GM23338 (cell line): ENCODE results near the gene HTR1D. TPM values are rescaled to one million over a fixed set of nuclear protein-coding genes. Genes with fewer than 3 reads are reported as not detected.
"Not testable (repeated sequence)": the region's sequence is repeated elsewhere in the genome, so short reads cannot be mapped to it uniquely, and the experiment has no call there.

ENCODE experiments used
- ATAC-seq: fragments of 200-7000 bp; cut with Tn5 transposase; 3 replicates; pipeline ENCODE4 v1.9.1; 2020
- DNase-seq: peaks from one replicate; pipeline ENCODE4 v3.0.0-alpha.2; 2015; ENCODE audit warnings: low spot score
- H2AFZ ChIP-seq: fragments of 200-600 bp; sonication (generic); 2 replicates; pipeline ENCODE4 v1.8.0; 2016; ENCODE audit warnings: antibody characterized with exemption, mild to moderate bottlenecking, moderate library complexity
- H3F3A ChIP-seq: fragments of 200-600 bp; sonication (generic); replicated peaks from 2 replicates; pipeline ENCODE4 v1.8.0; 2017; ENCODE audit warnings: antibody characterized with exemption, mixed run types, low read depth
- H3K27ac ChIP-seq: fragments of 200-600 bp; sonication (generic); 2 replicates; pipeline ENCODE4 v1.6.1; 2016; ENCODE audit warnings: low read depth
- H3K27me3 ChIP-seq: fragments of 200-600 bp; sonication (generic); 2 replicates; pipeline ENCODE4 v1.8.0; 2016; ENCODE audit warnings: mild to moderate bottlenecking, mixed run types, moderate library complexity; ENCODE audit not compliant: insufficient read depth
- H3K36me3 ChIP-seq: fragments of 200-600 bp; sonication (generic); 2 replicates; pipeline ENCODE4 v1.8.0; 2016; ENCODE audit warnings: mild to moderate bottlenecking; ENCODE audit not compliant: insufficient read depth
- H3K4me1 ChIP-seq: fragments of 200-600 bp; sonication (generic); 2 replicates; pipeline ENCODE4 v1.8.0; 2016; ENCODE audit warnings: mild to moderate bottlenecking, moderate library complexity; ENCODE audit not compliant: insufficient read depth
- H3K4me2 ChIP-seq: fragments of 200-600 bp; sonication (generic); 2 replicates; pipeline ENCODE4 v1.7.1; 2017; ENCODE audit warnings: mixed run types
- H3K4me3 ChIP-seq: fragments of 200-600 bp; sonication (generic); 2 replicates; pipeline ENCODE4 v1.6.1; 2016; ENCODE audit warnings: mixed run types
- H3K79me2 ChIP-seq: fragments of 200-600 bp; sonication (generic); replicated peaks from 2 replicates; pipeline ENCODE4 v1.8.0; 2017; ENCODE audit warnings: mild to moderate bottlenecking; ENCODE audit not compliant: insufficient read depth
- H3K9me2 ChIP-seq: fragments of 200-600 bp; sonication (generic); 2 replicates; pipeline ENCODE4 v1.8.0; 2017; ENCODE audit not compliant: insufficient read depth
- H4K20me1 ChIP-seq: fragments of 200-600 bp; sonication (generic); replicated peaks from 2 replicates; pipeline ENCODE4 v1.8.0; 2017; ENCODE audit warnings: mild to moderate bottlenecking; ENCODE audit not compliant: insufficient read depth
- H3K27ac Mint-ChIP-seq: 2 replicates; pipeline ENCODE4 v1.8.0; 2020; ENCODE audit warnings: inconsistent platforms, mild to moderate bottlenecking, moderate library complexity, mixed read lengths
- H3K27me3 Mint-ChIP-seq: 3 replicates; pipeline ENCODE4 v1.8.0; 2022; ENCODE audit warnings: low read depth, mild to moderate bottlenecking, moderate library complexity, mixed read lengths, inconsistent platforms; ENCODE audit not compliant: insufficient read depth, poor library complexity
- H3K36me3 Mint-ChIP-seq: 3 replicates; pipeline ENCODE4 v1.8.0; 2021; ENCODE audit warnings: low read depth, mild to moderate bottlenecking, inconsistent platforms, moderate library complexity, mixed read lengths
- H3K4me1 Mint-ChIP-seq: 3 replicates; pipeline ENCODE4 v1.8.0; 2020; ENCODE audit warnings: mild to moderate bottlenecking, inconsistent platforms, mixed read lengths
- H3K4me3 Mint-ChIP-seq: 3 replicates; pipeline ENCODE4 v1.8.0; 2021; ENCODE audit warnings: moderate library complexity, mild to moderate bottlenecking, inconsistent platforms, mixed read lengths
- H3K9me3 Mint-ChIP-seq: 3 replicates; pipeline ENCODE4 v1.8.0; 2020; ENCODE audit warnings: moderate library complexity, mild to moderate bottlenecking, inconsistent platforms, mixed read lengths
- CTCF ChIP-seq, 2 experiments: fragments of 200-600 bp in 1 of 2; sonication (generic) in 1 of 2; conservative IDR thresholded peaks; 2 replicates each; pipeline versions ENCODE4 v1.5.1 to v1.6.1; 2016 to 2017; ENCODE audit warnings: antibody characterized with exemption in 2 of 2, low read depth in 2 of 2, mild to moderate bottlenecking in 2 of 2, moderate library complexity in 1 of 2
- NANOG ChIP-seq: IDR thresholded peaks from 2 replicates; pipeline ENCODE4 v1.6.1; 2016; ENCODE audit warnings: antibody characterized with exemption, borderline replicate concordance
- ZNF462 ChIP-seq: fragments of 250-450 bp; sonication (Bioruptor Pico); IDR thresholded peaks from 2 replicates; pipeline ENCODE4 v1.5.0; 2020; ENCODE audit warnings: mild to moderate bottlenecking, moderate library complexity
- polyA plus RNA-seq: library from polyadenylated mRNA; unstranded; fragments of >200 nt; fragmentation: Nextera tagmentation; extraction: Ambion mirVana; gene quantifications from 2 replicates; pipeline ENCODE4 v1.2.1, GENCODE V29; 2016
- total RNA-seq: library from RNA; depleted of rRNA; stranded (reverse); fragments of >200 nt; shearing (Covaris generic); gene quantifications from 2 replicates; pipeline ENCODE4 v1.2.3, GENCODE V29; 2014
- TF ChIP-seq, protein P1 (sequence below): IDR thresholded peaks from 2 replicates; pipeline ENCODE4 v1.6.1; 2016; ENCODE audit warnings: antibody characterized with exemption

Gene HTR1D
- total and polyA plus RNA-seq, 2 experiments from 2014 or later: 2.4 to 4.1 TPM

GRCh38 chr1:23207733-23208132 is 9.6 kb downstream of the HTR1D start:
- H3K4me3 Mint-ChIP-seq, H3F3A ChIP-seq, H3K79me2 ChIP-seq, H3K4me2 ChIP-seq, H3K36me3 ChIP-seq, H3K36me3 Mint-ChIP-seq, H3K4me1 Mint-ChIP-seq, DNase-seq, H3K4me1 ChIP-seq, H3K27me3 ChIP-seq, H3K9me2 ChIP-seq, H3K9me3 Mint-ChIP-seq, H3K27ac Mint-ChIP-seq, H3K27ac ChIP-seq, H4K20me1 ChIP-seq, ATAC-seq, H3K27me3 Mint-ChIP-seq, H3K4me3 ChIP-seq, H2AFZ ChIP-seq: not testable (repeated sequence)

GRCh38 chr1:23202263-23202749 is 15.0 kb downstream of the HTR1D start:
- Histone ChIP-seq H3K4me3 (no peak overlapping the region), H3K27me3 (no peaks in the 10 kb centered on the region), H3K79me2 (no peaks in the 10 kb centered on the region), H3K9me2 (no peaks in the 10 kb centered on the region; the same call in 1 of the 2 replicates), H2AFZ (no peak overlapping the region), H4K20me1 (no peaks in the 10 kb centered on the region), H3F3A (no peaks in the 10 kb centered on the region), H3K4me2 (no peak overlapping the region), H3K4me1 (no peaks in the 10 kb centered on the region), H3K27ac (no peak overlapping the region), H3K36me3 (no peaks in the 10 kb centered on the region)
- ATAC-seq (no peak), DNase-seq (no peak)
- Mint-ChIP-seq H3K27ac (no peak overlapping the region), H3K4me1 (no peaks in the 10 kb centered on the region), H3K36me3 (peaks cover 8% of the 10 kb centered on the region), H3K4me3 (no peak overlapping the region), H3K9me3 (no peaks in the 10 kb centered on the region), H3K27me3 (peaks cover 3% of the 10 kb centered on the region)
- TF ChIP-seq, protein P1, sequence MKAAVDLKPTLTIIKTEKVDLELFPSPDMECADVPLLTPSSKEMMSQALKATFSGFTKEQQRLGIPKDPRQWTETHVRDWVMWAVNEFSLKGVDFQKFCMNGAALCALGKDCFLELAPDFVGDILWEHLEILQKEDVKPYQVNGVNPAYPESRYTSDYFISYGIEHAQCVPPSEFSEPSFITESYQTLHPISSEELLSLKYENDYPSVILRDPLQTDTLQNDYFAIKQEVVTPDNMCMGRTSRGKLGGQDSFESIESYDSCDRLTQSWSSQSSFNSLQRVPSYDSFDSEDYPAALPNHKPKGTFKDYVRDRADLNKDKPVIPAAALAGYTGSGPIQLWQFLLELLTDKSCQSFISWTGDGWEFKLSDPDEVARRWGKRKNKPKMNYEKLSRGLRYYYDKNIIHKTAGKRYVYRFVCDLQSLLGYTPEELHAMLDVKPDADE: no peak
- no peak for TF ChIP-seq CTCF (conservative IDR thresholded peaks at IDR 0.05; ENCODE audit: low read depth in 2 of 2)
- no peak for TF ChIP-seq NANOG
- TF ChIP-seq ZNF462 (CRISPR knock-in tag): no peak
